Left ventricle myocardium inferior (tissue), 1 donor: ENCODE results near the gene SLC1A4. TPM values are rescaled to one million over a fixed set of nuclear protein-coding genes. Genes with fewer than 3 reads are reported as not detected.
A peak's percentile ranks its signal among the peaks of the same experiment; 100 is the strongest.

Experiments used
- DNase-seq: peaks from one replicate; pipeline ENCODE4 v3.0.0-alpha.2; 2020
- H3K27ac ChIP-seq: fragments of 200-600 bp; replicated peaks from 2 replicates; pipeline ENCODE4 v1.8.0; 2021
- H3K27me3 ChIP-seq: fragments of 200-600 bp; 2 replicates; pipeline ENCODE4 v1.8.0; 2021; ENCODE audit warnings: low read depth
- H3K36me3 ChIP-seq: fragments of 200-600 bp; 2 replicates; pipeline ENCODE4 v1.8.0; 2021
- H3K4me1 ChIP-seq: fragments of 200-600 bp; 2 replicates; pipeline ENCODE4 v1.8.0; 2021
- H3K4me3 ChIP-seq: fragments of 200-600 bp; 2 replicates; pipeline ENCODE4 v1.8.0; 2021; ENCODE audit warnings: mild to moderate bottlenecking, moderate library complexity
- H3K9me3 ChIP-seq: fragments of 200-600 bp; replicated peaks from 2 replicates; pipeline ENCODE4 v1.8.0; 2021
- intact Hi-C: fragments of 100-400 bp; cut with micrococcal nuclease; formaldehyde crosslinking; loops from one replicate; pipeline ENCODE4 v1.11.0; 2022
- total RNA-seq: library from RNA; stranded (reverse); fragmentation: NEBNext Ultra II Directional; extraction: Animal tissue kit (Norgen Biotek cat#: 25700); gene quantifications from one replicate; pipeline ENCODE4 v1.2.1, GENCODE V29; 2021
- TF ChIP-seq, protein P1 (sequence below): fragments of 200-600 bp; IDR thresholded peaks from 2 replicates; pipeline ENCODE4 v1.8.0; 2021; ENCODE audit warnings: antibody characterized with exemption, mild to moderate bottlenecking, borderline replicate concordance
- donor health status: DM: no; HTN: yes; CAD: no; lungs with severe emphysema.

SLC1A4 gene
- total RNA-seq, 1 donor from 2014 or later = 13.2 TPM

GRCh38 chr2:65053199-65053598 is 64.0 kb downstream of the SLC1A4 start:
- no peak for DNase-seq
- intact Hi-C loops = no loop called here
- TF ChIP-seq, protein P1, sequence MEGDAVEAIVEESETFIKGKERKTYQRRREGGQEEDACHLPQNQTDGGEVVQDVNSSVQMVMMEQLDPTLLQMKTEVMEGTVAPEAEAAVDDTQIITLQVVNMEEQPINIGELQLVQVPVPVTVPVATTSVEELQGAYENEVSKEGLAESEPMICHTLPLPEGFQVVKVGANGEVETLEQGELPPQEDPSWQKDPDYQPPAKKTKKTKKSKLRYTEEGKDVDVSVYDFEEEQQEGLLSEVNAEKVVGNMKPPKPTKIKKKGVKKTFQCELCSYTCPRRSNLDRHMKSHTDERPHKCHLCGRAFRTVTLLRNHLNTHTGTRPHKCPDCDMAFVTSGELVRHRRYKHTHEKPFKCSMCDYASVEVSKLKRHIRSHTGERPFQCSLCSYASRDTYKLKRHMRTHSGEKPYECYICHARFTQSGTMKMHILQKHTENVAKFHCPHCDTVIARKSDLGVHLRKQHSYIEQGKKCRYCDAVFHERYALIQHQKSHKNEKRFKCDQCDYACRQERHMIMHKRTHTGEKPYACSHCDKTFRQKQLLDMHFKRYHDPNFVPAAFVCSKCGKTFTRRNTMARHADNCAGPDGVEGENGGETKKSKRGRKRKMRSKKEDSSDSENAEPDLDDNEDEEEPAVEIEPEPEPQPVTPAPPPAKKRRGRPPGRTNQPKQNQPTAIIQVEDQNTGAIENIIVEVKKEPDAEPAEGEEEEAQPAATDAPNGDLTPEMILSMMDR = no peak
- no peaks in the 10 kb centered on the region for H3K36me3 ChIP-seq
- no peaks in the 10 kb centered on the region for H3K27me3 ChIP-seq
- H3K27ac ChIP-seq = no peak overlapping the region
- H3K4me1 ChIP-seq = peaks cover 29% of the 10 kb centered on the region
- H3K4me3 ChIP-seq = no peak overlapping the region
- no peaks in the 10 kb centered on the region for H3K9me3 ChIP-seq

GRCh38 chr2:65054749-65055421 is 65.7 kb downstream of the SLC1A4 start:
- TF ChIP-seq, protein P1 = no peak
- Histone ChIP-seq H3K4me1 (peaks cover 46% of the 10 kb centered on the region), H3K27ac (no peak overlapping the region), H3K36me3 (no peaks in the 10 kb centered on the region), H3K4me3 (peak overlapping the region; percentile 94), H3K27me3 (no peaks in the 10 kb centered on the region), H3K9me3 (no peaks in the 10 kb centered on the region)
- DNase-seq = no peak
- intact Hi-C loops = no loop called here

DNA sequence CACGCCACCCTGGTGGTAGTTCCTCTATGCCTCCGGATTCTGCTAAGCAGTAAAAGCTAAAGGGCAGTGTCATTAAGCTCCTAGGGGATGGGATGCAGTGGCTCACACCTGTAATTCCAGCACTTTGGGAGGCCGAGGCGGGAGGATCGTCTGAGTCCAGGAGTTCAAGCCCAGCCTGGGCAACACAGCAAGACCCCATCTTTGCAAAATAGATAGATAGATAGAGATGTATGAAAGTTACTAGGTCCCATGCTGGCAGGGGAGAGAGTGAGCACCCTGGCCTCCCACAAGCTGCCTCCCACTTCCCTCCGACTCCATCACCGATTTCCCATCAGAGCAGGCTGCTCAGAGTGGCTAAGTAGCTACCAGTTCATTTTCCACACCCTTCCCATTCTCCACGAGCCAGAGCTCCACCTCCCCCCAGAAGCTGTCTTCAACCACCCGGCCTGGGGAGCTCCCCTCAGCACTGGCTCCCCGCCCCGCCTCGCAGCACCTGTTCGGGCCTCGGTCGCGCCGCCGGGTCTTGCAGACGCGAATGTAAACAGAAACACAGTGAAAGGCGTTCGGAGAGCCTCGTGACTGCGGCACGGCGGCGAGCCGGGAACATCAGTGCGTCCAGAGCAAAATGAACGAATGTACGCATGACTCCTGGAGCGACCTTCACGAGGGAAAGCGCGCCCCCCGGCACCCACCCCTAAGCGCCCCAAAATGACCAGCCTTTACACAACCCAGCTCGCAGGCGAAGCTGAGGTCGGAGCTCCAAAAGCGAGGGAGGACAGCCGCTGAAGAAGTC is 66.4 kb downstream of the SLC1A4 start:
- H3K4me1 ChIP-seq = peaks cover 53% of the 10 kb centered on the region
- intact Hi-C loops = no loop called here

DNA sequence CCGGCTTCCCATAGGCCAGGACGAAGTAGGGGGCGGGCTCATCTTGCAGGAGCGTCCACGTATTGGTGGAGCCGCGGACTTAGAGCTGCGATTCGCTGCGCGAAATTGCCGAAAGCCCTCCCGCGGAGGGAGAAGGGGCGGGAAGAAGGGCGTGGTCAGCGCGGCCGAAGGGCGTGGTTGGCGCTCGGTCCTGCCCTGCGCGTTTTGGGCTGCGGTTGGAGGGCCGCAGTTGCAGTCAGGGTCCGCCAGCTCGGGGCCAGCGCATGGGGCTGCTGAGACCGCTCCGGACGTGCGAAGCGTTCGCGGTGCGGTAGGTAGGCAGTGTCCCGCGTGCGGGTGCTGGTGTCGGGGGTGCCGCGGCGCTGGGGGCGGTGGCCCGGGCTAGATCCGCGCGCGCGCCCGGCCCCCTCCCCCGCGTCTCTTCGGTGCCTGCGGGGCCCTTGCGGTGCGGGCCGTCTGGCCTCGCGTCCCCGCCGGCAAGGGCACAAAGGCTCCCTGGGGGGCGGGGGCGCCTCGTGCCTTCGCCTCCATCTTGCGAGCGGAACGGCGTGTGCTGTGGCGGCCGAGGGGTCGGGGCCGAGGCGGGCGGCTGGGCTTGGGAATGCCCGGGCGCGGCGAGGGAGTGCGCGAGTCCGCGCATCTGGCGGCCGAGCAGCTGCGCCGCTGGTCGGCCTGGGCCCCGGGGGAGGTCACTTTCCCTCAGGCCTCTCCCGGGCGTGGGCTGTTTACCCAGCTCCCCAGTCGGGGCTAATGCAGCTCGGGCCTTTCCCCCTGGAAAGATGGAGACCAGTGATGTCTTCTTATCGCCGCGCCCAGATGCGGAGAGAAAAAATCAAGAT is 67.2 kb downstream of the SLC1A4 start, which contains the start of gene CEP68:
TSS of gene CEP68 (plus strand) at position 202 of the 839 bp plus-strand sequence. CDS start 13,029 bp downstream, outside the sequence.
- no peaks in the 10 kb centered on the region for H3K9me3 ChIP-seq
- TF ChIP-seq, protein P1 = peak; percentile 15
- no peaks in the 10 kb centered on the region for H3K27me3 ChIP-seq
- H3K4me1 ChIP-seq = peaks cover 61% of the 10 kb centered on the region
- peak; percentile 97 for DNase-seq
- intact Hi-C loops = no loop called here
- peak within 1 kb of the TSS; percentile 95 for H3K27ac ChIP-seq
- H3K4me3 ChIP-seq = peak within 1 kb of the TSS; percentile 94
- no peaks in the 10 kb centered on the region for H3K36me3 ChIP-seq

More for the DNA sequence above, 66.4 kb downstream of the SLC1A4 start:
- Histone ChIP-seq H3K9me3 (no peaks in the 10 kb centered on the region), H3K27me3 (no peaks in the 10 kb centered on the region), H3K36me3 (no peaks in the 10 kb centered on the region), H3K4me3 (peak overlapping the region; percentile 94), H3K27ac (peak overlapping the region; percentile 95)
- TF ChIP-seq, protein P1 = no peak
- no peak for DNase-seq

DNA sequence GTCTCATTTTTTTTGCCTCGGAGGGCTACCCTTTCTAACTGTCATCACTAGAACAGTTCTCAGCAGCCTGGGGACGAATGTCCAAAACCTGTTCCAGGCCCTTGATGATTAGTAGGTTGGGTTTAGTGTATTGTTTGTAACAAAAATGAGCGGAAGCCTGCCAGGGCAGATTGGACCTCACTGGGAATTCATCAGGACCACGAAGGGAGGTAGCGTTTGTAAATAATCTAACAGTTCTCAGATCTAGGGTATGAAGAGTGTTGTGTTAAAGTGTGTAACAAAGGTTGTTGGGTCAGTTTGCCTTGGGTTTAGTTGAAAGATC is 67.8 kb downstream of the SLC1A4 start:
- intact Hi-C loops = no loop called here
- H3K27me3 ChIP-seq = no peaks in the 10 kb centered on the region
- DNase-seq = no peak
- TF ChIP-seq, protein P1 = no peak
- peak overlapping the region; percentile 95 for H3K27ac ChIP-seq
- peaks cover 67% of the 10 kb centered on the region for H3K4me1 ChIP-seq
- peak overlapping the region; percentile 94 for H3K4me3 ChIP-seq
- no peaks in the 10 kb centered on the region for H3K9me3 ChIP-seq
- no peaks in the 10 kb centered on the region for H3K36me3 ChIP-seq
